ENCODE data around the gene MBOAT1. TPM values are rescaled to one million over a fixed set of nuclear protein-coding genes. Genes with fewer than 3 reads are reported as not detected.

Gene MBOAT1
- total RNA-seq, 1 donor from 2014 or later = 3.0 TPM

DNA sequence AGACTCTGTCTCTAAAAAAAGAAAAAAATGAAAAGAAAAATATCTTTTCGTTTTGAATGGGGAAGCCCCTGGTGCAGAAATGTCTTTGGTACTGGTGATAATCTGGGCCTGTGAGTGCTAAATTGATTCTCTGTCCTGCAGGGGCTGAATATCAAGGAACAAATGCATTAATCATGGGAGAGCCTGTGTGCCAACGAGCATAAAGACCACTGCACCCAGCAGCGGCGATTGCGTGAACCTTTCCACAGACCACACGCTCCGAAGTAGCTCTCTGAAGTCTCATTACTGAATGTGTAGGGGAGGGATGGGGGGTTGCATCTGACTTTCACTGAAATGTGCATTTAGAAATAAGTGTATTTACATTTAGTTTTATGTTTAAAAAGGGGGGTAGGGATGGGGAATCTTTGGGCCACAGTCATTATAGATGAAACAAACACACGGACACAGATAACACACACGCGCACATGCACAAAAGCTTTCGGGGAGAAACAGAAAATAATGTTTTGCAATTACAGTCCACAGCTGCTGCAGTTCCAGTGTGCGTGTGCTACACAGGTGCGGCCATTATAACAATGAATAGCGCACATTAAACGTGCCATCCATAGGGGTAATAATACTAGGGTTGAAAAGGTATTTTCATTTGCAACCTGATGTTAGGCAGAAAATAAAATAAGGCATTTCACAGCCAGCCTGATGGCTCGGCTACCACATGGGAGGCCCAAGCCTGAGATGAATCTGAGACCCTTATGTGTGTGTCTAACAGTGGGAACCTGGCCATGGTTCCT lies 154.0 kb downstream of the MBOAT1 start:
- H3K27ac Mint-ChIP-seq = no peak overlapping the region
- TF ChIP-seq, protein P1, sequence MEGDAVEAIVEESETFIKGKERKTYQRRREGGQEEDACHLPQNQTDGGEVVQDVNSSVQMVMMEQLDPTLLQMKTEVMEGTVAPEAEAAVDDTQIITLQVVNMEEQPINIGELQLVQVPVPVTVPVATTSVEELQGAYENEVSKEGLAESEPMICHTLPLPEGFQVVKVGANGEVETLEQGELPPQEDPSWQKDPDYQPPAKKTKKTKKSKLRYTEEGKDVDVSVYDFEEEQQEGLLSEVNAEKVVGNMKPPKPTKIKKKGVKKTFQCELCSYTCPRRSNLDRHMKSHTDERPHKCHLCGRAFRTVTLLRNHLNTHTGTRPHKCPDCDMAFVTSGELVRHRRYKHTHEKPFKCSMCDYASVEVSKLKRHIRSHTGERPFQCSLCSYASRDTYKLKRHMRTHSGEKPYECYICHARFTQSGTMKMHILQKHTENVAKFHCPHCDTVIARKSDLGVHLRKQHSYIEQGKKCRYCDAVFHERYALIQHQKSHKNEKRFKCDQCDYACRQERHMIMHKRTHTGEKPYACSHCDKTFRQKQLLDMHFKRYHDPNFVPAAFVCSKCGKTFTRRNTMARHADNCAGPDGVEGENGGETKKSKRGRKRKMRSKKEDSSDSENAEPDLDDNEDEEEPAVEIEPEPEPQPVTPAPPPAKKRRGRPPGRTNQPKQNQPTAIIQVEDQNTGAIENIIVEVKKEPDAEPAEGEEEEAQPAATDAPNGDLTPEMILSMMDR (IDR thresholded peaks at IDR 0.05; ENCODE audit: unreplicated experiment) = no peak

DNA sequence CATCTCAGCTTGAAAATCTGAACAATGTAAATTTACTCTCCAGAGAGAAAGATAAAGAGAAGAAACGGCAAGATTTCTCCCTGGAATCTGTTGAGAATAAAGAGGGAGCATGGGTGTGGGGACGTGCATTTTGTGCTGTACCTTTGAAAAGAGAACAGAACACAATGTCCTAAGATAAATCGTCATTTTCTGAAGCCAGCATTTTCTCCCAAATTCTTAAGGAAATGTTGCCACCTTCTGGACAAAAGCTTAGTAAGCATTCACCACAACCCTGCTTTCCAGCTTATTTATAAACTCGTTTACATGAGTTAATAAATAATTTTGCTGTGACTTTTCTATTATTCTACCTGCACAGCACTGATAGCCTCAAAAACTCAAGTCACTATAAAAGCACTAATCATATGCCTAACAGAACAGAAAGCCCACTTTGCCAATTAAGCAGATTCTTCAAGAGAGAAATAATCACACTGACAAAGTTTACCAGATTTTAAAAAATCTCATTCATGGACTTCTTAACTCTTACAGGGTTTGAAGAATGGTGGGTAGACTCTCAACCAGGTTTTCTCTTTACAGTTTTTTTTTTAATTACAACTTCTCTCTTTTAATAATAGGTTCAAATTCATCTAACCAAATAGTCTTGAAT lies 155.8 kb downstream of the MBOAT1 start:
- no peaks in the 10 kb centered on the region for H3K9me3 Mint-ChIP-seq (ENCODE audit: low read depth)
- no peak for DNase-seq (ENCODE audit: low spot score, unreplicated experiment)
- H3K27ac Mint-ChIP-seq = peak overlapping the region; percentile 31
- peaks cover 4% of the 10 kb centered on the region for H3K27me3 Mint-ChIP-seq
- H3K36me3 Mint-ChIP-seq (ENCODE audit: insufficient read depth) = no peaks in the 10 kb centered on the region
- H3K4me3 Mint-ChIP-seq (ENCODE audit: low read depth) = no peak overlapping the region
- peaks cover 10% of the 10 kb centered on the region for H3K4me1 Mint-ChIP-seq (ENCODE audit: low read depth)
- TF ChIP-seq, protein P1 (IDR thresholded peaks at IDR 0.05; ENCODE audit: unreplicated experiment) = peak; percentile 83

More for the DNA sequence above, 154.0 kb downstream of the MBOAT1 start:
- peaks cover 10% of the 10 kb centered on the region for H3K4me1 Mint-ChIP-seq (ENCODE audit: low read depth)
- no peak overlapping the region for H3K4me3 Mint-ChIP-seq (ENCODE audit: low read depth)
- H3K27me3 Mint-ChIP-seq = peaks cover 4% of the 10 kb centered on the region
- H3K9me3 Mint-ChIP-seq (ENCODE audit: low read depth) = no peaks in the 10 kb centered on the region
- DNase-seq (ENCODE audit: low spot score, unreplicated experiment) = no peak
- no peaks in the 10 kb centered on the region for H3K36me3 Mint-ChIP-seq (ENCODE audit: insufficient read depth)

GRCh38 chr6:20055916-20056315 lies 156.4 kb downstream of the MBOAT1 start:
- H3K36me3 Mint-ChIP-seq (ENCODE audit: insufficient read depth) = no peaks in the 10 kb centered on the region
- peaks cover 10% of the 10 kb centered on the region for H3K4me1 Mint-ChIP-seq (ENCODE audit: low read depth)
- H3K27me3 Mint-ChIP-seq = peaks cover 4% of the 10 kb centered on the region
- no peak for DNase-seq (ENCODE audit: low spot score, unreplicated experiment)
- TF ChIP-seq, protein P1 (IDR thresholded peaks at IDR 0.05; ENCODE audit: unreplicated experiment) = no peak
- H3K9me3 Mint-ChIP-seq (ENCODE audit: low read depth) = no peaks in the 10 kb centered on the region
- H3K4me3 Mint-ChIP-seq (ENCODE audit: low read depth) = no peak overlapping the region
- H3K27ac Mint-ChIP-seq = no peak overlapping the region

Other genes with a start within 250 kb of the MBOAT1 start
- 32.5 and 33.2 TPM in 2 replicates for gene E2F3, start 189.4 kb upstream of the MBOAT1 start, total RNA-seq